PC-9 (cell line): Measurements from ENCODE around the gene PAK2.

Experiments
- CTCF ChIP-seq: fragments of 200-600 bp; sonication (generic); conservative IDR thresholded peaks from 2 replicates; pipeline ENCODE4 v1.6.1; 2017; ENCODE audit warnings: mixed run types, antibody characterized with exemption, mild to moderate bottlenecking, moderate library complexity
- EZH2 ChIP-seq: fragments of 200-600 bp; sonication (generic); IDR thresholded peaks from 2 replicates; pipeline ENCODE4 v1.8.0; 2017; ENCODE audit warnings: antibody characterized with exemption, low read depth

GRCh38 chr3:196765454-196765853, 25.8 kb downstream of the PAK2 start:
- TF ChIP-seq CTCF (no peak), EZH2 (no peak)
